ENCODE data around the gene RAD23B. TPM values are rescaled to one million over a fixed set of nuclear protein-coding genes. Genes with fewer than 3 reads are reported as not detected.

The RAD23B gene
- total RNA-seq, 2 donors from 2014 or later: 94.7 to 94.8 TPM

DNA sequence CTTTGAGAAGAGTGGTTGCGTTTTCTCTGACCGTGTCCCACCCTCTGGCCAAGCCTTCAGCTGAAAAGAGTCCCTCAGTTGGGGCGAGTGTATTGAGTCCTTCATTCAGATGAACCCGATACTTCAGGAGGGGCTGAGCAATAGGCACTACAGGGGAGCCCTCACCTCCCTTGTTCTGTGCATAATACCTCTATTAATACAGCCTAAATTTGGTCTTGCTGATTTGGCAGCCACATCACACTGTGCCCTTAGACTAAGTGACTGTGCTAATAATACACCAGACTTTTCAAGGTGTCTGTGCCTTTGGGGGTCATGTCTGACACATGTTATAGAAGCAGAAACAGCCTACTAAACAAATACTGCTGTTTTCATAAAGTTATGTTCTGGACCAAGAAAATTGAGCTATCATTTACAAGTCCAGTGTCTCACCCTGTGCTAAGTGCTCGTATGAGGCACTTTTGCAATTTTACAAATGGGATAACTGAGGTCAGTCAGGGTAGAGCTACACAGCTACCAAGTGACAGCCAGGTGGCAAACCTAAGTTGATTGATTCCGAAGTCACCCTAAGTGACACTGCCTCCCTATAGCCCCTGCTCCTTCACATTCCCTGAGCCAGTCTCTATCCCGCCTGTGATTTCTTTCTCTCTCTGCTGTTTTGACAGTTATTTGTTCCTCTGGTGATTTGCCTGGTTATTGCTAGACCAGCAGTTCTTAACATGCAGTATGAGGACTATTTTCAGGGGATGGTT lies 56.0 kb downstream of the RAD23B start:
- Mint-ChIP-seq H3K27ac (peak overlapping the region in 1 of 2 donors; percentile 71), H3K36me3 (no peaks in the 10 kb centered on the region), H3K27me3 (no peaks in the 10 kb centered on the region), H3K4me1 (ENCODE audit: low read depth in 2 of 2) (peaks cover 5 to 16% of the 10 kb centered on the region in 2 donors), H3K9me3 (no peaks in the 10 kb centered on the region), H3K4me3 (no peak overlapping the region)
- no peak for DNase-seq (ENCODE audit: low spot score)
- ATAC-seq: no peak

DNA sequence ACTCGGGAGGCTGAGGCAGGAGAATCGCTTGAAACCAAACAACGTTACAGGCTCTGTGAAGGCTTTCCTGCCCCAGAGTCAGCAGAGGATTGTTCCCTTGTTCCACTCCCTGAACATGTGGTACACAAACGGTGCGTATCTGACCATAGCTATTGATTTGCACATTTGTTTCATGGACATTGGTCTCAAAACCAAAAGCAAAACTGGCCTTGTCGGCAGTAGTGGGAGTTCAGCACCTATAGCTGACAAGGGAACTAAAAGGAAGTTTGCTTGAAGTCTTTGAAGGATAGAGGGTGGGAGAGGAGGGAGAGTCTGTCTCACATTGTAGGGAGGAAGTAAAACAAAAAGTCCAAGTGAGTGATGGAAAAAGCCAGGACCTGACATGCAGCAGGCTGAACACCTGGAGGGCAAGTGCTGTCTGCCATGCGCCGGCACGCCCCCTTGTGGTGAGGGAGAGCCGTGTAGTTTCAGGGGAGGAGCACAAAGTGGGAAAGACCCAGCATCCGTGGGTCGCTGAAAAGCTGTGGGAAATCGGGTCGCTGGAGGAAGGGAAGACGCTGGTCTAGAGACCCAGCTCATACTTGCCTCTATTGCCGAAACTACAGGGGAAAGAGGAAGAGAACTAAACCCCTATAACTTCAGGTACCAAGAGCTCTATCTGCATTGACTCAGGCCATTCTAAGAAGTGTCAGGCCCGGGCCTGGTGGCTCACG lies 58.0 kb downstream of the RAD23B start:
- Mint-ChIP-seq H3K27me3 (no peaks in the 10 kb centered on the region), H3K27ac (peak overlapping the region in 1 of 2 donors; percentile 56), H3K4me3 (peak overlapping the region; percentile 11), H3K9me3 (no peaks in the 10 kb centered on the region), H3K36me3 (no peaks in the 10 kb centered on the region), H3K4me1 (ENCODE audit: low read depth in 2 of 2) (peaks cover 5 to 20% of the 10 kb centered on the region in 2 donors)
- DNase-seq (ENCODE audit: low spot score): peak; percentile 87
- peak; percentile 75 to 80 for ATAC-seq

DNA sequence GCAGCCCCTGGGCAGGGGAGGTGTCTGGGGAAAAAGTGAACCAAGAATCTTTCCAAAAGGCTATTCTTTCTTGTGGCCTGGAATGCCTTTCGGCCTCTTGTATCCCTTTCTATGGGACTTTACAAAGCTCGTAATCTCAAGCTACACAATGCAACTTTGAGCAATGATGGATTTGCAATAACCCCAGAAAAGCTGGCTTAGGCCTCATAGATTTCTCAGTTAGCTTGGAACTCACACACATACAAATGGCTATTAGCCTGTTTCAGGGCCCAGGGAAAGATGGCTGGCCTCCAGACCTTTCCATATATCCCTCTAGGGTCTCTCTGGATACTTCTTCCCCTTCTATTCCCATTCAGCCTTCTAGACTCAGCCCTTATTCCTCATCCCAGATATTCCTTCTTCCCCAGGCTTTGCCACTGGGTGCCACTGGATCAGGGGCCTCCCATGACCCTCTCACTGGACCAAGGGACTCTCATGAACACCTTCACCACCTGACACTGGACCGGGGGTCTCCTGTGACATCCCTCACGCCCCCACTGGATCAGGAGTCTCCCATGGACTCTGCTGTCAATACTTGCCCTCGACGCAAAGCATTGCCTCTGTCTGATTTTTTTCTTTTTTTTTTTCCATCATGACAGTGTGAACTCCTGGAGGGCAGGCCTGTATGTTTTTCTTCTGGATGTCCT lies 59.5 kb downstream of the RAD23B start:
- Mint-ChIP-seq H3K4me3 (no peak overlapping the region), H3K9me3 (no peaks in the 10 kb centered on the region), H3K27me3 (no peaks in the 10 kb centered on the region), H3K36me3 (no peaks in the 10 kb centered on the region), H3K4me1 (ENCODE audit: low read depth in 2 of 2) (peaks cover 5 to 18% of the 10 kb centered on the region in 2 donors), H3K27ac (no peak overlapping the region)
- DNase-seq (ENCODE audit: low spot score) (no peak), ATAC-seq (no peak)

DNA sequence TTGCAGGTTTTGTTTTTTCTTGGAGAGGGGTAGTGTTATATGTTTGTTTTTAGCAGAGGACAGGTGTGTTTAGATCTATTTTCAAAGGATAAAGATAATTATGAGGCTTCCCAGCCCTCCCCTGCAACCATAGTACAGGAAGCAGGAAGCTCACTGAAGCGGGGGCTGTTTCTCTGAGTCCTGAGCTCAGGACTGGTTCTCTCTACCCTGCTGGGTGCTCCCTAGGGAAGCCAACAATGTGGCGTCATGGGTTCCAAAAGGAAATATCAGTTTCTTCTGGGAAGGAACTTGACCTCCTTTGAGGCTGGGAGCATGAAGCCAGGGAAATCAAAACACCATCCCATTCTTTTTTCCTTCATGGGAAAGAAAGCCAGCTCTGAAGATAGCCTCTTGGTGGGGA lies 62.2 kb downstream of the RAD23B start:
- H3K27me3 Mint-ChIP-seq: peaks cover 0 to 1% of the 10 kb centered on the region in 2 donors
- no peaks in the 10 kb centered on the region for H3K36me3 Mint-ChIP-seq
- H3K27ac Mint-ChIP-seq: no peak overlapping the region
- peaks cover 5 to 11% of the 10 kb centered on the region in 2 donors for H3K4me1 Mint-ChIP-seq (ENCODE audit: low read depth in 2 of 2)
- ATAC-seq: no peak
- H3K9me3 Mint-ChIP-seq: no peaks in the 10 kb centered on the region
- no peak overlapping the region for H3K4me3 Mint-ChIP-seq
- DNase-seq (ENCODE audit: low spot score): no peak

DNA sequence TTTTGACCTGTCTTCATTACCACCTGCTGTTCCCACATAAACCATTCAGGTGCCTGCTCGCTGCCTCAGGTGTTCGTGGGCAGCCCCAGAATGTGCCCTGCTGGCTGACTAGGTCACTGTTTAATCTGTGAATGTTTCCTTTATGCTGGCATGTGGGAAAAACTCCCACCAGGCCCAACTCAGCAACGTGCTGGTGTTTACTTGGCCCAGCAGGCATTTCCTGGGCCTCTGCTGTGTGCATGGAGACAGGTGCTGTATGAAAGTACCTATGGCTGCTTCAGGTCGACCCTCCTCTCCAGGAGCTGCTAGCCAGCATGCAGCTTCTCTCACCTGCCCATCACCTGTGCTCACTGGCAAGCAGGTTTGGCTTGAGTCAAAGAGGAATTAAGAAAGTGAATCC lies 65.8 kb downstream of the RAD23B start:
- Mint-ChIP-seq H3K9me3 (no peaks in the 10 kb centered on the region), H3K27ac (no peak overlapping the region), H3K27me3 (peaks cover 9 to 14% of the 10 kb centered on the region in 2 donors), H3K4me1 (ENCODE audit: low read depth in 2 of 2) (peaks cover 0 to 4% of the 10 kb centered on the region in 2 donors), H3K36me3 (no peaks in the 10 kb centered on the region), H3K4me3 (no peak overlapping the region)
- no peak for DNase-seq (ENCODE audit: low spot score)
- ATAC-seq: no peak

DNA sequence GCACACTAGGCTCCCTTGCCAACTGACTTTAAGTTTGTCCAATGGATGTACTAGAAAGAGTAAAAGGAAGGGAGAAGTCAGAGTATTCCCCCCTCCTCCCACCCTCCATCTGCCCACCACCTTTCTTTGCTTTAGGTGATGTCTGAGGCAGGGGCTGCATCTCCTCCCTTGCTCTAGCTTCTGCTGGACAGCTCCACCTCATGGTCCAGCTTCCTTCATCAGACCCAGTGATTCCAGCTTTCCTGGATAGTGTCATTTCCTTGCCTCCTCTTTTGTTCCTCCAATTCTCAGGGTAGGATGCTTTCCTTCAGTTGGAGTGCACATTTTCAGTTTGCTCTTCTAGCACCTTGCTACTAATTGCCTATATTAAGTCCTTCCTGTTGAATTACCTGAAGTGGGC lies 67.4 kb downstream of the RAD23B start:
- Mint-ChIP-seq H3K36me3 (no peaks in the 10 kb centered on the region), H3K27ac (no peak overlapping the region), H3K4me3 (no peak overlapping the region), H3K27me3 (peaks cover 9 to 14% of the 10 kb centered on the region in 2 donors), H3K4me1 (ENCODE audit: low read depth in 2 of 2) (no peaks in the 10 kb centered on the region), H3K9me3 (no peaks in the 10 kb centered on the region)
- no peak for DNase-seq (ENCODE audit: low spot score)
- ATAC-seq: no peak

DNA sequence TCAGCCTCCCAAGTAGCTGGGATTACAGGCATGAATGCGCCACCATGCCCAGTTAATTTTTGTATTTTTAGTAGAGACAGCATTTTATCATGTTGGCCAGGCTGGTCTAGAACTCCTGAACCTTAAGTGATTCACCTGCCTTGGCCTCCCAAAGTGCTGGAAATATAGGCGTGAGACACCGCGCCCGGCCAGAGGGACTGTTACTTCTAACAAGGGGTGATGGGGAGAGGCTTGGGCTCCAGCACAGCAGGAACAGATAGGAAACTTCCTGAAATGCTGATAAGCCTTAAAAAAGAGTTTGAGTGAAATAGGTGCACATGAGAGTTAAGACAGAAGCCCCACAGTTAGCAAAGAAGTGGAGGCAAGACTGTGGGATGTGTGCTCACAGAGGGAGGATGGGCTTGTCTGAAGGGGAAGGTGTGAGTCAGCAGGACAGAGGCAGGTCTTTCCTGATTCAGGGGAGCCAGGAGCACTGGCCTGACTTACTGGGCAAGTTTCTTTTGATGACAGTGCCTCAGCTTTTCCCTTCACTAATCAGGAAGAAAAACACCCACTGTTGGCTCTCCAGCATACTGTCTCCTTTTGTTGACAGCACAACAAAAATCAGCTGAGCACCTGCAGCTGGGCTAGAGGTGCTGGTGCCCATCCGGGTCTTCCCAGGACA lies 68.4 kb downstream of the RAD23B start:
- no peak overlapping the region for H3K4me3 Mint-ChIP-seq
- H3K9me3 Mint-ChIP-seq: no peaks in the 10 kb centered on the region
- H3K27me3 Mint-ChIP-seq: peaks cover 9 to 16% of the 10 kb centered on the region in 2 donors
- ATAC-seq: no peak
- H3K36me3 Mint-ChIP-seq: no peaks in the 10 kb centered on the region
- no peak overlapping the region for H3K27ac Mint-ChIP-seq
- H3K4me1 Mint-ChIP-seq (ENCODE audit: low read depth in 2 of 2): no peaks in the 10 kb centered on the region
- no peak for DNase-seq (ENCODE audit: low spot score)

DNA sequence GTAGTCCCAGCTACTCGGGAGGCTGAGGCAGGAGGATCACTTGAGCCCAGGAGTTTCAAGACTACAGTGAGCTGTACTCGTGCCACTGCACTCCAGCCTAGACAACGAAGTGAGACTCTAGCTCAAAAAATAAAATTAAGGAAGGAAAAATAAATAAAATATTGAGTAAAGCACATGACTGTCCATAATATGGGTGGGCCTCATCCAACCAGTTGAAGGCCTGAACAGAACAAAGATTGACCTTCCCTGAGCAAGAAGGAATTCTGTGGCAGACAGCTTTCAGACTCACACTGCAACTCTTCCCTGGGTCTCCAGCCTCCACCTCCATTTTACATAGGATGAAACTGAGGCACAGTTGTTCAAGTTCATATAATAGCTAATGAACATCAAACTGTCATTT lies 72.3 kb downstream of the RAD23B start:
- Mint-ChIP-seq H3K27ac (no peak overlapping the region), H3K4me3 (no peak overlapping the region), H3K36me3 (no peaks in the 10 kb centered on the region), H3K27me3 (peaks cover 7 to 16% of the 10 kb centered on the region in 2 donors), H3K9me3 (no peaks in the 10 kb centered on the region), H3K4me1 (ENCODE audit: low read depth in 2 of 2) (no peaks in the 10 kb centered on the region)
- DNase-seq (ENCODE audit: low spot score) (no peak), ATAC-seq (no peak)

DNA sequence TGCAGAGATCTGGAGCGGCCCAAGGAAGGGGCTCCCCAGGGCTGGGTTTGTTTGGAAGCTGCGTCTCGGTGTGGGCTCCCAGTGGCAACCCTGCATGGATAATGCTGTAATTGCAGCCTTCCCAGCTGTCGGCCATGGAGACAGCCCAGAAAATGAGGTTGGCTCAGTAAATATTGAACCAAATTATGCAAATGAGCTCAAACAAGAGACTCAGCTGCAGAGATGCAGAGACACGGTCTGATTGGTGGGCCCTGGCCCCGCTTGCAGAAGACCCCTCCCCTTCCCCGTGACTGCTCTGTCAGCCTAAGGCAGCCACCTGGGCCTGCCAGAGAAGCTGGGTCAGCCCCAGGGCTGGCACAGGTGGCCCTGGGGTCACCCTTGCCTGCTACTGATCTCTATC lies 75.9 kb downstream of the RAD23B start:
- H3K4me1 Mint-ChIP-seq (ENCODE audit: low read depth in 2 of 2): no peaks in the 10 kb centered on the region
- DNase-seq (ENCODE audit: low spot score): no peak
- H3K9me3 Mint-ChIP-seq: no peaks in the 10 kb centered on the region
- no peaks in the 10 kb centered on the region for H3K36me3 Mint-ChIP-seq
- H3K4me3 Mint-ChIP-seq: no peak overlapping the region
- ATAC-seq: no peak
- peaks cover 0 to 2% of the 10 kb centered on the region in 2 donors for H3K27me3 Mint-ChIP-seq
- no peak overlapping the region for H3K27ac Mint-ChIP-seq

DNA sequence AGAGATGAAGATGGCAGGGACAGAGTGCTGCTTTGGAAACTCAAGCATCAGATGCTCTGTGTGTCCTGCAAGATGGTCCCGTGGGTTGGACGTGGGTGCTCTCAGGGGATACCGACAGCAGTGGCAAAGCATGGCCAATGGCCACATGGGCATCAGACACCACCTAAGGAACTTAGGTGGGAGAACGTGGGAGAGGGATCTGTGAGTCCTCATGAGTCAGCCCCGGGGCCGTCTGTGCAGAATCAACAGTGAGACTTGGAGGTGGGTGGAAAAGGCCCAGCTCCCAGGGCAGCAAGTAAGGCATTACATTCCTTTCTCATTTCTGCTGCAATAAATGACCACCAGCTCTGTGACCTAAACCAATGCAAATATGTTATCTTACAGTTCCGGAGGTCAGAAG lies 77.0 kb downstream of the RAD23B start:
- no peaks in the 10 kb centered on the region for H3K9me3 Mint-ChIP-seq
- DNase-seq (ENCODE audit: low spot score) (no peak), ATAC-seq (peak in 1 of 2 donors; percentile 29)
- H3K36me3 Mint-ChIP-seq: no peaks in the 10 kb centered on the region
- H3K27ac Mint-ChIP-seq: no peak overlapping the region
- H3K27me3 Mint-ChIP-seq: peaks cover 0 to 2% of the 10 kb centered on the region in 2 donors
- no peaks in the 10 kb centered on the region for H3K4me1 Mint-ChIP-seq (ENCODE audit: low read depth in 2 of 2)
- H3K4me3 Mint-ChIP-seq: no peak overlapping the region

DNA sequence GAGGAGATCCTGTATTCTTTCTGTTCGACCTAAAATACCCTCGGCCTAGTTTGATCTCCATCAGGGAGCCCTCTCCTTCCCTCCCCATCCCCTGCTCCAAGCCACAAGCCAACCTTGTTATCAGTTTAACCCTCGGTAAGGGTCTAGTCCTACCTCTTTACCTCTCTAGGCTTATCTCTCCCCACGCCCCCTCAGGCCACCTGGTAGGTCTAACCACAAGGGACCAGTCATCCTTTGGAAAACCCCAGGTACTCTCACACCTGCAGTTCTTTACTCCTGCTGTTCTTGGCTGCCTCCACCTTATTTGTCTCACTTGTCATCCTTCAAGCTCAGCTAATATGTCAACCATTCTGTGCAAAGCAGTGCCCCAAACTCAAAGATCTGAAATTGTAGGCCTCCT lies 78.7 kb downstream of the RAD23B start:
- DNase-seq (ENCODE audit: low spot score): no peak
- Mint-ChIP-seq H3K27ac (no peak overlapping the region), H3K4me1 (ENCODE audit: low read depth in 2 of 2) (no peaks in the 10 kb centered on the region), H3K9me3 (no peaks in the 10 kb centered on the region), H3K4me3 (no peak overlapping the region), H3K27me3 (no peaks in the 10 kb centered on the region), H3K36me3 (no peaks in the 10 kb centered on the region)
- ATAC-seq: no peak

DNA sequence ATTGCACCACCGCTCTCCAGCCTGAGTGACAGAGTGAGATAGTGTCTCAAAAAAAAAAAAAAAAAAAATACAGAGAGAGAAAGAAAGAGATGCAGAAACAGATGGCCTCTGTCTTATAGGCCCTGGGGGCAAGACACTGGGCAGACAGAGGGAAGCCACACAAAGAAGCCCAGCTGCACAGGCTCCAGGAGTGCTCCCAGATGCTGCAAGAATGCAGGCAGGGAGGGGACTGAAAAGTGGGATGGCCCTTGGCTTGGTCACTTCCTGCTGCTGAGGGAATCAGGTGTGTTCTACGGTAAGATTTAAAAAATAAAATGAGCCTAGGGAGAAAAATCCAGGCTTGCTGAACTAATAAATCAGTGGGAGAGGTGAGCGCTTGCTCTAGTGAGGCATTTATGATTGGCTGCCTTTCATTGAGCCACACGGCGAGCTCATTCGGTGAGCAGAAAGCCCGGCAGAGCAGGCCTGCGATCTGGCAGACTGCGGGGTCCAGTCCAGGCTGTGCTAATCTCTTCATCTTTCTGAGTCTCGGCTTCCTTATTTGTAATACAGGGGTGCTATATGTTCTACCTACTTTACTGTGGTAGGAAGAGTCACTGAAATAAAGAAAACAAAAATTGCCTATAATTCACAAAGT lies 80.6 kb downstream of the RAD23B start:
- H3K27me3 Mint-ChIP-seq: peaks cover 4 to 6% of the 10 kb centered on the region in 2 donors
- no peak for ATAC-seq

DNA sequence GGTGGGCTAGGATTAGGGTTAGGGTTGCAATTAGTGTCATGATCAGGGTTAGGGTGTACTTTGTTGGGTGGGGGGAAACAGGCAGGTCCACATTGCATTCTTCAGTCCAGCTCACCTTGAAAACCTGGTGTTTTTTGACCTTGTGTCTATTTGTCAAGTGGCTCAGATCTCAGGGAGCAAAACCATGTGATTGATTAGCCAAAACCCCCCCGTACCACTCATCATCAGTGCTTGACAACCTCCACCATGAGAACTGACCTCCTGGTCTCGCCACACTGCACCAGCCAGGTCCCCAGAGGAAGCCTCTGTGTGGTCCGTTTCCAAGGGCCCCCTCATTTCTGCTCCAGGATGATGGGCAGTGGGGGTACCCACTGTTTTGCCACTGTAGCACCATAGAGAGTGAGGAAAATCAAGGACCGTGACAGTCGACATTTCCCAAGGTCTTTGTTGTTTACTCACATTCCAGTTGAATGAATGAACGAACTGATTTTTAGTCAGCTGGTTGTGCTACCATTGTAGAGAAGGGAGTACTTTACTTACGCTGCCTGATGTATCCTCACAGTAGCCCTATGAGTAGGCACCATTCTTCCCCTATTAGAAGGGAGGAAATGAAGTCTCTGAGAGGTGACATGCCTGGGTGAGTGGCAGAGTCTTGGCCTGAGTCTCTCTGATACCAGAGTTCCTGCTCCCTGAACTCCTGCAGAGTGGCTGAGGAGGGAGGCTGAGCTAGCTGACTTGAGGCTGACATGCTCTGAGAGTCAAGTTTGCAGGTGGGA lies 84.8 kb downstream of the RAD23B start:
- H3K27ac Mint-ChIP-seq: no peak overlapping the region
- no peaks in the 10 kb centered on the region for H3K36me3 Mint-ChIP-seq
- DNase-seq (ENCODE audit: low spot score): no peak
- H3K4me1 Mint-ChIP-seq (ENCODE audit: low read depth in 2 of 2): no peaks in the 10 kb centered on the region
- peaks cover 6 to 12% of the 10 kb centered on the region in 2 donors for H3K27me3 Mint-ChIP-seq
- no peak for ATAC-seq
- H3K4me3 Mint-ChIP-seq: no peak overlapping the region
- no peaks in the 10 kb centered on the region for H3K9me3 Mint-ChIP-seq

More for the DNA sequence above, 80.6 kb downstream of the RAD23B start:
- Mint-ChIP-seq H3K9me3 (no peaks in the 10 kb centered on the region), H3K4me1 (ENCODE audit: low read depth in 2 of 2) (no peaks in the 10 kb centered on the region), H3K27ac (no peak overlapping the region), H3K36me3 (no peaks in the 10 kb centered on the region), H3K4me3 (no peak overlapping the region)
- DNase-seq (ENCODE audit: low spot score): no peak
